A549 (cell line): Measurements from ENCODE around the gene GPSM3.

Source experiments
- CTCF ChIP-seq: fragments of >200 bp; sonication (Bioruptor Twin); formaldehyde crosslinking; IDR thresholded peaks from 3 replicates; pipeline ENCODE4 v1.5.1; 2016
- EP300 ChIP-seq, 2 experiments: fragments of >200 bp; sonication (Bioruptor Twin); formaldehyde crosslinking; IDR thresholded peaks; 2 replicates in 1 of 2; 3 replicates in 1 of 2; pipeline ENCODE4 v1.6.1; 2016 to 2017
- POLR2A ChIP-seq: IDR thresholded peaks from 2 replicates; pipeline ENCODE4 v1.6.1; 2012; ENCODE audit warnings: mild to moderate bottlenecking, low read length
- RFX5 ChIP-seq: fragments of 450-650 bp; IDR thresholded peaks from 2 replicates; pipeline ENCODE4 v1.7.1; 2014; ENCODE audit warnings: antibody characterized with exemption, mild to moderate bottlenecking, moderate library complexity

GRCh38 chr6:32179766-32180405, 12.6 kb downstream of the GPSM3 start:
- TF ChIP-seq CTCF = no peak
- no peak for TF ChIP-seq RFX5
- TF ChIP-seq EP300 (IDR thresholded peaks at IDR 0.05) = no peak
- no peak for TF ChIP-seq POLR2A
